ENCODE measurements around the gene ZNF622.
A peak's percentile ranks its signal among the peaks of the same experiment; 100 is the strongest.

Gene ZNF622, protein sequence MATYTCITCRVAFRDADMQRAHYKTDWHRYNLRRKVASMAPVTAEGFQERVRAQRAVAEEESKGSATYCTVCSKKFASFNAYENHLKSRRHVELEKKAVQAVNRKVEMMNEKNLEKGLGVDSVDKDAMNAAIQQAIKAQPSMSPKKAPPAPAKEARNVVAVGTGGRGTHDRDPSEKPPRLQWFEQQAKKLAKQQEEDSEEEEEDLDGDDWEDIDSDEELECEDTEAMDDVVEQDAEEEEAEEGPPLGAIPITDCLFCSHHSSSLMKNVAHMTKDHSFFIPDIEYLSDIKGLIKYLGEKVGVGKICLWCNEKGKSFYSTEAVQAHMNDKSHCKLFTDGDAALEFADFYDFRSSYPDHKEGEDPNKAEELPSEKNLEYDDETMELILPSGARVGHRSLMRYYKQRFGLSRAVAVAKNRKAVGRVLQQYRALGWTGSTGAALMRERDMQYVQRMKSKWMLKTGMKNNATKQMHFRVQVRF

DNA sequence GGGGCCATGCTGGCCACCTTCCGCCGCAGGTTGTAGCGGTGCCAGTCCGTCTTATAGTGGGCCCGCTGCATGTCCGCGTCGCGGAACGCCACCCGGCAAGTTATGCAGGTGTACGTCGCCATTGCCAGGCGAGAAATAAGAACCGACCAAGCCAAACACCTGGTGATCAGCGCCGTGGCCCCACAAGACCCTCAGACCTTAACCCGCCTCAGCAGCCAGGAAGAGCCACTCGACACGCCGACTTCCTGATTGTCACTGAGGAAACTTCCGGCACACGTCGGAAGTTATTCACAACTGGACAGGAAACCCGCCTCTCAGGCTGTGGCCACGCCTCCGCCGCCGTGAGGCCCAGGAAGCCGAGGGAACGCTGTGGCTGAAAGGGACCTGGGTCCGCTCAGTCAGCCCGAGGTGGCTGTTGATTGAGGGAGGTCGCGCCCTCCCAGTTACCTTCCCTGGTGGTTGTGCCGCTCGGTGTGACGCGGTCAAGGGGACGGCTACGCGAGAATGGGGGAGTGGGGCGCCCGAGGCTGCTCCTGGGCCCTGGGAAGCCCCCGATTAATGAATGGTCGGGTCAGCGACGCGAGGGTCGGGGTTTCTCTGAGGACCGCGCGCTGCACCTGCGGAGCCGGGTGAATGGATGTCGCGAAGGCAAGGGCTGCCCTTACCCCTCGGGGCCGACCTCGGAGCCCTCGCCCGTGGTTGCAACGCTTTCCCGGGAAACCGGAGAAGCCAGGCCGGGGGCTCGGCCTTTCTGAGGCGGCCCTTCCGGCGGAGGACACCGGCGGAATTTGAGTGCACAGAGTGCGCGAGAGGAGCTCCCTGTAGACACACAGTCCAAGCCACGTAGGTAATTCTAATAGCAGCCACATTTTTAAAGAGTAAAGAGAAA is at the start of gene ZNF622:
ZNF622 (minus strand) TSS at position 257 of the 889 bp plus-strand sequence; CDS start at position 122, 135 bp downstream.
- DNase-seq (ENCODE audit: low spot score), result peak; percentile 96

DNA sequence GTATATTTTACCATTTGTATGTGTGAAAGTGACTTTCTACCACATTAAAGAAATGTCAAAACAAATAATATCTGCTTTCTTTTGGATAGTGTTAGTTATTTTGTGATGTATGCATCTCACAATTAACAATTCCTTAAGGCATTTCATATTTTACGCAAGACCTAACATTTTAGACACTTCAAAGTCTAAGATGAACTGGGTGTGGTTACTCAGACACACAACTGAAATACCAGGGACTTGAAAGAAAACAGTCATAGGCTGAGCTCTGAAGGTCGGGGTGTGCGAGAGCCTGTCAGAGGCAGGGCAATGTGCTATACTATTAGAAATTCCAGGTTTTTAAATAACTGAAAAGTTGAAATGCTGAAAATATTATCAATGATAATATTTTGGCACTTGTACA is 44.5 kb upstream of the ZNF622 start:
- DNase-seq (ENCODE audit: low spot score), result no peak

DNA sequence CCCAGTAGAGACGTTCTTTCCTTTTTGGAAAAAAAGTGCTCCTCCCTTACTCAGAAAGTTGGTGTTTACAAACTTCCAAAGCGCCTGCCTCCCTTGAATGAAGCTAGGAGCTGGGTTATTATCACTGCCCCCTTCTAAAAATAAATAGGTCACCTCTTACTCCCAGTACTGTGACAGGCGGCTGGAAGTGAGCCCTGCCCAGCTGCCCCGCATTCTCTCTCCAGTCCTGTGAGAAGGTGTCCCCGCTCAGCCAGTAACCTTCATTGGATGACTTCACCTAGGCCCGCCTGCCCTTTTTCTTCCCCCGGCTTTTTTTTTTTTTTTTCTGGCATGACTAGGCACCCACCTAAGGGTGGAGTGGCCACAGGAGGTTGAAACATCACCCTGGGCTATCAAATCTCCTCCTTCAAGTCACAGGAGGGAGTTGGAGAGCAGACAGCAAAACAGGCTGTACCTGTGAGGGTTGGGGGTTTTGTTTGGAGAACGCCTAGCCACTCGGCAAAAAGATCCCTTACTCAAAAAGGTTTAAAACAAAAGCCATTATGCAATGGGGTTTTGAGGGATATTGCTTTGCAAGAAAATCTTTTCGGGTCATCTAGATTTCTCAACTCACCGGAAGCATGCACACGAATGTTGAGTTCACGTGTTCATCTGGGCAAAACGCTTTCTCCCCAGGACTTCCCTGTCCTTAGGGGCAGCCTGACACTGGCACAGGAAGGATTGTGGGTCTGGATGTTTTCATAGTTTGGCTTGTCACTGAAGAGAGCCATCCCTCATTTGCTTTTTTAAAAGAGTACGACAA is 43.3 kb upstream of the ZNF622 start:
- no peak for DNase-seq (ENCODE audit: low spot score)

DNA sequence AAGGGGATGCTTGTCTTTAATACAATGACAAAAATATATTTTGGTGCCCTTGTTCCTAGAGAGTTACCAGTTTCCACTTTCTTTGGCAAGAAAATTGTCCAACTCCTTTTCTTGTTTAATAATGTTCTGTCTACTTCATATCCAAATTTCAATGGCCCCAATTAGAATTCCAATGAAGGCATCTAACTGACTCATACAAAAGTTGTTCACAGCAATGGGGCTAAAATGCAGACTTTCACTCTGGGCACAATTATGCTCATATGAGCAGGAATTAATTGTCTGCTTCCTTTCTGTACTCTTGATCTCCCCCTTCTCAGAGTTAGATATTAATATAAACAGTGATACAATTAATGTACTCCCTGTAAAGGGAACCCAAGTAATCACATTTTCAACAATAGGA is 42.1 kb upstream of the ZNF622 start:
- no peak for DNase-seq (ENCODE audit: low spot score)

DNA sequence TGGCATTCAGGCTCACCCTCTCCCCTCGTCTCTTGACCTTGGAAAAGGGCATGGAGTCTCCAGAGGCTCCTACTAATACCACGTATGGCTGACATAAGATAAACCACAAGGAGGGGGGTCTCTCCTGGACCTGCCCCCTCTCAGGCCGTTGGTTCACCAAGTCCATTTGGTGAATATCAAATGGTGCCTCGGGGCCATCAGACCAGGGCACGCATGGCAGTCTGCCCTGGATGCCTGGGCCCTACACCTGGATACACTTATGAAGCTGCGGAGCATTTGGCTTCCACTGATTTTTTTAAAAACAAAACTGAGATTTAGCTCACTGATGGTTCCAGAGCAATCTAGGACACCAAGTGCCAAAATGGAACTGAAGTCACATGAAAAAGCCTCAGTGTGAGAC is 40.3 kb upstream of the ZNF622 start:
- no peak for DNase-seq (ENCODE audit: low spot score)

DNA sequence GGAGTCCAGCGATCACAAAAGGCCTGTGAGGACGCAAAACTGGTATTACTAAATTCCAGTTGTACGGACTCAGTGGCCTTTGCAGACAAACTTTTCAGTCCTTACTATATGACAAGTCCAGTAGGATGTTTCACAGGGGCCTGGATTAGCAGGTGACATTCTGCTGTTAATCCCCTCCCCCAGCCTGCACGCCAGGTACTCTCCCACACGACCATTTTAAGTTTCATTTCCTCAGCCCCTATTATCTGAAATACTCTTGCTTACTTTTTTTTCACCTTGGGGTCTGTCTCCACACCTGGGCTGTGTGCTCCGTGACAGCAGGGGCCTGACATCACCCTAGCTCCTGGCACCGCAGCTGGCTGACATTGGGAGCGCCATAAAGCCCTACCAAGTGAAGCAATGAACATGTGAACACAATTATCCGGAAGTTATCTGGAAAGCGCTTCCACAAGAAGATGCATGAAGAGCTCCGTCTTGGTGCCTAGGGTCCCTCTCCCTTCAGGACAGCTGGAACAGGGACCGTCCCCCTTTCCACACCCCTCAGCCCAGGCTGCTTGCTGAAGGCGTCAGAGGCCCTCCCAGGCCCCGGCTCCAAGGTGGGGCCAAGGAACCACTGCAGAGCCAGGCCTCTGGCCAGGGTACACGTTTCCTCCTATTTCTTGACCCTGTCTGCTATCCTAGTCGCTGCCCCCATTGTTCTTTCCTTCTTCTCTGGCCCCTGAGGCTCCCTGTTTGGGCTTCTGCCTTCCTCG is 39.7 kb upstream of the ZNF622 start:
- DNase-seq (ENCODE audit: low spot score), result no peak

DNA sequence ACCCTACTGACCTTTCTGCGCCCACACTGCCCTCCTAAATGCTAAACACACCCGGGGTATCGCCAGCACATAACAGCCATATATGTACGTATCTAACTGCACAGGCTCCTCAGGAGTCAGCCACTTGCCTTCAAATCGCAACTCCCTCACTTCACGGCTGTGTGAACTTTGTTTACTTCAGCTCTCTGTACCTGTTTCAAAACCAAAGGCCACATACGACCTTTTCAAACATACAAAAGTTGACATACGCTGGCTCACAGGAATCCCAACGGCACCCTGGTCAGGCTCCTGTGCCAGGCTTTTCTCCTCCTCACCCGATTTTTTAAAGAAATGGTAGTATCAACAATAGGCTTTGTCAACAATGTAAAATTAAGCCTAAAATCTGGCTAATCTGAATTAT is 39.0 kb upstream of the ZNF622 start:
- no peak for DNase-seq (ENCODE audit: low spot score)

DNA sequence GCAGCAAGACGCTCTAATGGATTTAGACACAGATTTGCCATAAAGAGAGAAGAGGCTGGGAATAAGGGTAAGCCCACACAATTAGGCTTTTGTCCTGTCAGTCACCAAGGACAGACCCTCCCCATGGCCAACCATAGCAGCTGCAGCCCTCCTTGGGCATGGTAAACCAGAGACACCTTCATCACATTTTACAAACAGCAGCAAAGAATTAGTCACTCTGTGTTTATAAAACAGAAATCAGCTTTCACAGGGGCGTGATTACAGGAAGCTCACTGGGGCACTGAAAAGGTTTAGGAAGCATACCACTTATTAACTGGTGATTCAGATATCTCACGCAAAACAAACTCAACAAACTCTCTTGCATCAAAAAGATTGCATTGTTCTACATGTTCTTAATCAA is 37.3 kb upstream of the ZNF622 start:
- DNase-seq (ENCODE audit: low spot score), result no peak

DNA sequence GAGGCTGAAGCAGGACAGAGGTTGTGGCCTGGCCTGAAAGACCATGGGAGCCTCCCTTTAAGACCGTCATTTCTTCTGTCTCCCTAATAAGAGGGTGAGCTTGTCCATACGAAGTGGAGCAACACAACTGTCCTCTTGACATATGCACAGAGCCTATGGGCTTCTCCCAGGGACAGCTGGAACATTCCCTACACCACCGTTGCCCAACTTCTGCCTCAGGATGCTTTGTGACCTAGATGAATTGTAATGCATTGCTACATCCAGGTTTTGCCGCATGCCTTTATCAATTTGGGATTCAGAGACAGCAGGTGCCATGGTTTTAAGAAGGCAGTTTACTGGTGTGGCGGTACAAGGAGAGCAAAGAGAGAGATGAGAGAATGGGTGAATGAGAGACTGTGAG is 34.4 kb upstream of the ZNF622 start:
- no peak for DNase-seq (ENCODE audit: low spot score)

DNA sequence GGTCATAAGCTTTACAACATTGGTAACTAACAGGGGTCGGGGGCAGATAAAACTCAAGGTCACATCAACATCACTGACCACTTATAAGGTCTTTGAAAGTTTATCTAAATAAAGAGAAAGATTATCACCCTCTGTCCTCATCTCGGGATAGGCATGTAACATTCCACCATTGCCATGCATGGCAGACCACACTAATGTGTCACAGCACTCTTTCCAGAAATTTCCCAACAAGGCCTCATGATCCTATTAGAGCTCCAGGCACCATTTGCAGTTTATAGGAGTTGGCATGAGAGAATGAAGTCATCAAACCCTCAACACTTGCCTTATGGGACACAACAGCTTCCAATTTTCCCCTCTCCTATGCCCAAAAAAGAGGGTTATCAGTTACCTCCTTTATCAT is 31.9 kb upstream of the ZNF622 start:
- no peak for DNase-seq (ENCODE audit: low spot score)

DNA sequence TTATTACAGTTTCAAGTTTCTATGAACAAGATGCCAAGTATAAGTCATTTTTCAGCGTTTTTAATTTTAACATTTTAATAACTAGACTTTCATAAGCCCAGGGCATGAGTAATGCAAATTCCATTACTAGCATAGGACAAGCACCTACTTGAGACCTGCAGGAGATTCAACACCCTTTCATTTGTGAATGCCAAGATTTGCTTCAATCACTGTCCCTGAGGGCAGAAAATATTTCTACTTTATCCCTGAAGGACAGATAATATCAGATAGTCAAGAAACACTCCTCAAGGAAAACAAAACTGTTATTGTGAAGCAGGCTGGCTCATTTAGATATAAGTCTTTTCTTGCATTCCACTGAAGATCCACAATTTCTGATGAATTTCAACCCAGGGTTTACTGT is 27.7 kb upstream of the ZNF622 start:
- DNase-seq (ENCODE audit: low spot score), result no peak

DNA sequence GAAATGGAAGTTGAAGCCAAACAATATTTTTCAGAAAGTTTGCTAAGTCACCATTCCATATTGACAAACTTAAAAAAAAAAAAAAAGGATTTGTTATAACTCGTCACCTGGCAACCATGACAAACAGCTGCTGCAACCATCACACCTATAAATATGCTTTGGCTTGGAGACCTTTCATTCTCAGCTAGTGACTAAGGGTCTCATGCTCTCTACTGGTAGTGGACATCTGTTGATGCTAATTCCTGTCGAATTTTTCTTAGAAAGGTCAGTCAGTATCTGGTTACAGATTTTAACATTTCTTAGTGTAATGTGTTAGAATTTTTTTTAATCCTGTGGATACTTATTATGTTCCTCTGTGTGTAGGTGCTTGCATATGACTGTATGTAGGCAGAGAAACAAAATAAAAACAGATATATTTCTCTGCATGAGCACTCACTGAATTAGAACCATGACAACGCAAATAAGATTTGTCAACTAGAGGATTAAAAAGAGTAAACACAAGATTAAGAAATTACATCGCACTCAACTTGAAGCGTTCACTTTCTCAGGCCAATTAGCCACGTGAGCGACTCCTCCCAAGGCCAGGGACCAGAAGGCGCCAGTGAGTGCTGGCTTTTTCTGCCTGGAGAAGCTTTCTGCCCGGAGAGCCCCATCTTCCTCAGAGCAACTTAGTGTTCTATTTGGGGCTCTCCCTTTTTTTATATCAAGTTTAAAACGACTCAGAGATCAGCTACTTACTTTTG is 27.0 kb upstream of the ZNF622 start:
- peak; percentile 9 for DNase-seq (ENCODE audit: low spot score)

DNA sequence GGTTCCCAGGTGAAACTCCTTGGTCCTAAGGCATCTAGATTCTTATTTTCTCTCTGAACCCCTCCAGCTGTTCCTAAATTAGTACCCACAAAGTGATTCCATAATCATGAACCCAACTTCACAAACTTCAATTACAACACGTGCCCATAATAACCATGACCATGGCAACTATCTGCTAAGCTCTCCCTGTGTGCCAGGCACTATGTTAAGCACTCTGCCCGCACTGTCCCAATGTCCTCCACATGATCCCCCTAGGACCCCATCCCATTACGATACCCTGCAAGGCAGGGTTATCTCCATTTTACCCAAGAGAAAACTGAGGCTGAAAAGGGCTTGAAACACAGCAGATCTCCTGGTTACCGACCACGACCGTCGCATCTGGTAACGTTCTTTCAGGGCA is 25.3 kb upstream of the ZNF622 start:
- DNase-seq (ENCODE audit: low spot score), result no peak

DNA sequence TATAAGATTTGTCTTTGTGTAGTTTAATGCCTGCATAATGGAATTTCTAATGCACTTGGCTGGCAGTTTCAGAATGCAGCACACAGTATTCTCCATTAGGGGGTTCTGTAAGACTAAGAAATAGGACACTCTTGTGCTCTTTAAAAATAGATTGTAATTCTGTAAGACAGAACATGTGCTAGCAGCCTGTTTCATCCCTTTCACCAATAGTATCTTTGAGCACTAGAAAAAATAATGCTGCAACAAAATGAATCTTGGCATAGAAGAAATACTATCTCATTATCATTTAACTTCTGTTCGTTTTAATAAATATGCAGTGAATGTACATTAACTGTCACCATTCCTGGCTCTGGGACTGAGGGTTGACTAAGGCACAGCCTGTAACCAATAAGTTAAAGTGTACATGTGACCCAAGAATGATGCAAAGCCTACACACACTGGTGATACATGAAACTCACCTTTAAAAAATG is 23.8 kb upstream of the ZNF622 start:
- DNase-seq (ENCODE audit: low spot score), result peak; percentile 61

DNA sequence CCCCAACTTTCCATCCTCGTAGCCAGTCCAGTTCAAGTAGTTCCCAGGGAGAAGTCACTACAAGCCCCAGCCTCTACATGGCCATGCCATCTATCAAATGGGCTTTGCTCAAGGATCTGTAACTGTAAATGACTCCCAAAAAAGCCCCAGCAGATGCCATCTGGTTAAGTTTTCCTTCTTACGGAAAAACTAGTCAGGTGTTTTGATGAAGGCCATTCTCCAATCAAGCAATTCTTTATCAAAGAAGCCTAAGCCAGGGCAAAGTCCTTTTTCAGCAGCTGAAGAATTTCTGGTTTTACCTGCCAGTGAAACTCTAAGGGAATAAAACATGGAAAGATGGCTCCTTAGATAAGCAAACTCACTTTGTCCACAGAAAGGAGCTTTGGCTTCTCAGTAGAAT is 21.9 kb upstream of the ZNF622 start:
- no peak for DNase-seq (ENCODE audit: low spot score)

DNA sequence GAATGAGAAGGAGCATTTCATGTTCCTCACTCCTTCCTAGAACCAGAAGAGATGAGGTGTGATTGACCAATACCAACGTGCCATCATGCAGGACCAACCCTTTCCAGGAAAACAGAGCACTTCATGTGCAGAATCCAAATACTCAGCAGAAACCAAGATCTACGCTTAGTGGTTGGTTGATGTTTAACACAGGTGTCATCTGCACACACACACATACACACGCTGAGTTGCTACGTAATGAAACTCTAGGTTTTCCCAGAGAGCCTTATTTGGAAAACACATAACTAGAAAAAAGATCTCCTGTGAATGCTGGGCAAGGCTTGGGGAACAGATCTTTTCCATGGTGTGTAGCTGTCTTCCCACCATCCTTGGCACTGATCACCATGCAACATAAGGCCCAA is 21.1 kb upstream of the ZNF622 start:
- no peak for DNase-seq (ENCODE audit: low spot score)

DNA sequence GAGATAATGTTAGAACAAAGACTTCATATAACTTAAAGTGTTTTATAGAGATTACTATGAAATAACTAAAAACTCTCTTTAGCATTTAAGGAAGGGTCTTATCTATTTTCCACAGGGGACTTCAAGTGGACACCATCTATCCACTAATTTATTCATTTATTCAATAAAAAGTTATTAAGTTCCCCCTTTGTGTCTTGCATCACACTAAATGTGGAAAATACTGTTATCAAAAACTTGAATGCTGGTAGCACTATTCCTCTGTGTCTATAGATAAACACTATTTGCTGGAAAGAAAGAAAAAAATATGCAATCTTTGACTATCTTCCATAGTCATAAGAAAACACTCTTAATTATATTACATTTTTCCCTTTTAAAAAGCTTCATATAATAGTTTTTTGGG is 20.1 kb upstream of the ZNF622 start:
- DNase-seq (ENCODE audit: low spot score), result no peak

DNA sequence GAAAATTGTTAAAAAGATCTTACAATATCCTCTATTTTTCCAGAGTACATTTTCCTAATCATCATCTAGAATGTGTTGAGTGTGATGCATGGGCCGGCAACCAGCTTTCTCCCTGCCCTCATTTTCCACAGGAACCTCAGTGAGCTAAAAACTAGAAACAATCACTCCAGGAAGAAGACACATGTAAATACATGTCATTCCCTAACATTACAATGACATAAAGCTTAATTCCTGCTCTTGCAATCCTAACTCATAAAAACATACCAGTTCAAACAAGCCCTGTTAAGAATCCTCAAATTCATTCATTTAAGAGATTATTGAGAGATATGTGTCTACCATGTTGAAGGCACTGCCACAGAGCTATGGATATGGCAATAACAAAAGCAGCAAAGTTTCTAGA is 18.5 kb upstream of the ZNF622 start:
- no peak for DNase-seq (ENCODE audit: low spot score)

DNA sequence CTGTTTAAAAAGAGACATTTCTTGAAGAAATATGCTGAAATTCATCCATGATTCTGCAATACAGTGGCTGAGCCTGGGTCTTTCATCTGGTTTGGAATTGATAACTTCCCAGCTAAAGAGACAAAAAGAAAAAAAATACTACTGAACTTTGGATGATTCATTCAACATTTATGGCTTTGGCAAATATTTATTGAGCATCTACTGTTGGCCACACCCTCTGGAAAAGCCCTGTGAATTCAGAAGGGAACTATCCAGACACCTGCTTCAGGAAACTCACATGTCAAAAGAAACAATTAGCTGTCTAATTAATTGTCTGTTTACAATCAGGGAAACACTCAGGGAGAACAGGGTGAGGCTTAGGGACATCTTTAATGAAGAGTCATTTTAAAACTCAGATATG is 17.8 kb upstream of the ZNF622 start:
- DNase-seq (ENCODE audit: low spot score), result no peak

DNA sequence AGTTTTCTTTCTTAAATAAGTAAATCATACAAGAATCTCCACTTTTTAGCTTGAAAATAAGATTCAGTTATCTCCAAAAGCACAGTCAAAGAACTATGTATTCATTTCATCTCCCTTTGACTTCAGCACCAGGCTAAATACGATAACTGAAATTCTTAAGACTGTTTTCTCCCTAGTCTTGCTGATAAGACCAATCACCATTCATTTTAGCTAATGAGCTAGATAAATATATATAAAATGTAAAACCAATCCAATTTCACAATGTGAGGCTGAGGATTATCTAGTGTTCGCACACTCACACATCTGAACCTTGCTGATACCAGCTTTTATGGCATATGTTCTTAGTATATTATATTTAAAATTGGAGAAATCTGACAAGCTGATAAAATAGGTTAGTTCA is 17.3 kb upstream of the ZNF622 start:
- DNase-seq (ENCODE audit: low spot score), result no peak

All from NAMALWA (cell line).